B cell (primary cell): ENCODE data around the gene ZBTB5. TPM values are rescaled to one million over a fixed set of nuclear protein-coding genes. Genes with fewer than 3 reads are reported as not detected.
"Not testable (repeated sequence)": the region's sequence is repeated elsewhere in the genome, so short reads cannot be mapped to it uniquely, and the experiment has no call there.

Experiments used
- ATAC-seq: fragments of 200-7000 bp; cut with Tn5 transposase; one replicate; pipeline ENCODE4 v1.10.0; 2021; ENCODE audit warnings: low read depth, mild to moderate bottlenecking, moderate number of reproducible peaks, moderate library complexity
- CTCF ChIA-PET: fragments of 350-600 bp; sonication (Branson Sonifier 250); formaldehyde crosslinking; loops from one replicate; lab custom pipeline; 2021; ENCODE audit warnings: antibody characterized with exemption, inconsistent platforms; lab: Charles Lee
- POLR2A ChIA-PET: fragments of 350-600 bp; sonication (Branson Sonifier 250); formaldehyde crosslinking; loops from one replicate; lab custom pipeline; 2021; ENCODE audit warnings: antibody characterized with exemption; lab: Charles Lee
- DNase-seq: peaks from one replicate; pipeline ENCODE4 v3.0.0; 2013
- H2AFZ ChIP-seq: 2 replicates; pipeline ENCODE4 v1.6.1; 2012; ENCODE audit warnings: mild to moderate bottlenecking, low read depth, low read length; ENCODE audit not compliant: insufficient read depth, poor library complexity, severe bottlenecking
- H3K27ac ChIP-seq, 2 donors: 1 replicate in 1 of 2; 2 replicates in 1 of 2; pipeline ENCODE4 v1.5.1; 2012 to 2013; ENCODE audit warnings: low read length in 2 of 2, mild to moderate bottlenecking in 2 of 2, moderate library complexity in 1 of 2
- H3K27me3 ChIP-seq, 4 experiments: fragments of 200-600 bp in 1 of 4; sonication (generic) in 1 of 4; replicated peaks in 1 of 4; 1 replicate in 2 of 4; 2 replicates in 2 of 4; pipeline versions ENCODE4 v1.6.1 to v1.7.0; 2013 to 2016; ENCODE audit warnings: low read length in 3 of 4, mild to moderate bottlenecking in 2 of 4, mixed read lengths in 1 of 4, moderate library complexity in 1 of 4; ENCODE audit not compliant: insufficient read depth in 4 of 4, control insufficient read depth in 3 of 4; ENCODE audit errors: control extremely low read depth in 1 of 4
- H3K36me3 ChIP-seq, 2 experiments: replicated peaks in 1 of 2; 1 replicate in 1 of 2; 2 replicates in 1 of 2; pipeline versions ENCODE4 v1.6.1 to v1.7.1; 2013; ENCODE audit warnings: low read length in 1 of 2; ENCODE audit not compliant: insufficient read depth in 2 of 2, control insufficient read depth in 1 of 2; ENCODE audit errors: control extremely low read depth in 1 of 2, extremely low read depth in 1 of 2
- H3K4me1 ChIP-seq, 2 donors: fragments of 200-600 bp in 1 of 2; sonication (generic) in 1 of 2; 1 replicate in 1 of 2; 2 replicates in 1 of 2; pipeline versions ENCODE4 v1.5.1 to v1.6.1; 2013 to 2017; ENCODE audit warnings: low read length in 2 of 2; ENCODE audit not compliant: control insufficient read depth in 2 of 2, insufficient read depth in 2 of 2
- H3K4me2 ChIP-seq: replicated peaks from 2 replicates; pipeline ENCODE3; 2012; ENCODE audit warnings: mild to moderate bottlenecking, low read depth, low read length; ENCODE audit not compliant: poor library complexity, severe bottlenecking
- H3K4me3 ChIP-seq, 5 experiments: fragments of 200-600 bp in 1 of 5; sonication (generic) in 1 of 5; 1 replicate in 3 of 5; 2 replicates in 2 of 5; pipeline versions ENCODE4 v1.5.1 to v1.7.0; 2011 to 2016; ENCODE audit warnings: low read length in 4 of 5, mild to moderate bottlenecking in 4 of 5, low read depth in 2 of 5, control low read depth in 1 of 5, moderate library complexity in 1 of 5; ENCODE audit not compliant: insufficient read depth in 1 of 5; ENCODE audit errors: control extremely low read depth in 1 of 5, extremely low read depth in 1 of 5
- H3K79me2 ChIP-seq: fragments of 200-600 bp; sonication (generic); one replicate; pipeline ENCODE4 v1.6.0; 2016; ENCODE audit warnings: low read length; ENCODE audit not compliant: control insufficient read depth, insufficient read depth
- H3K9ac ChIP-seq: fragments of 200-600 bp; sonication (generic); 2 replicates; pipeline ENCODE4 v1.6.1; 2017; ENCODE audit warnings: mild to moderate bottlenecking, low read length, moderate library complexity
- H3K9me3 ChIP-seq, 3 donors: one replicate each; pipeline versions ENCODE4 v1.6.1 to v1.7.1; 2013; ENCODE audit warnings: low read length in 2 of 3; ENCODE audit not compliant: control insufficient read depth in 2 of 3, insufficient read depth in 1 of 3; ENCODE audit errors: control extremely low read depth in 1 of 3
- H4K20me1 ChIP-seq: 2 replicates; pipeline ENCODE4 v1.6.0; 2012; ENCODE audit warnings: mild to moderate bottlenecking, low read length; ENCODE audit not compliant: insufficient read depth, control insufficient read depth, poor library complexity, severe bottlenecking
- H3K27ac Mint-ChIP-seq: one replicate; pipeline ENCODE4 v1.8.0; 2021; ENCODE audit warnings: mixed read lengths
- H3K27me3 Mint-ChIP-seq: one replicate; pipeline ENCODE4 v1.8.0; 2021; ENCODE audit warnings: mixed read lengths
- H3K4me1 Mint-ChIP-seq: one replicate; pipeline ENCODE4 v1.8.0; 2021; ENCODE audit warnings: mixed read lengths
- H3K4me3 Mint-ChIP-seq: one replicate; pipeline ENCODE4 v1.8.0; 2021; ENCODE audit warnings: mixed read lengths
- H3K9me3 Mint-ChIP-seq: one replicate; pipeline ENCODE4 v1.8.0; 2022; ENCODE audit warnings: mixed read lengths; ENCODE audit not compliant: insufficient read depth
- CTCF ChIP-seq: fragments of 200-600 bp; IDR thresholded peaks from one replicate; pipeline ENCODE4 v1.8.0; 2022; ENCODE audit warnings: antibody characterized with exemption, mild to moderate bottlenecking
- EZH2 ChIP-seq: IDR thresholded peaks from 2 replicates; pipeline ENCODE4 v1.6.1; 2012; ENCODE audit warnings: borderline replicate concordance, low read depth, mild to moderate bottlenecking, moderate library complexity, low read length; ENCODE audit not compliant: insufficient read depth, poor library complexity, severe bottlenecking
- WGBS: methylation state at CpG from one replicate; pipeline ENCODE4 v1.1.5; 2013; ENCODE audit warnings: missing lambda C conversion rate; ENCODE audit not compliant: insufficient coverage; 5-methylcytosine and 5-hydroxymethylcytosine counted together
- intact Hi-C: fragments of 100-400 bp; cut with micrococcal nuclease; formaldehyde crosslinking; loops from one replicate; pipeline ENCODE4 v1.10.0; 2022
- polyA plus RNA-seq: library from polyadenylated mRNA; depleted of rRNA; stranded (reverse); fragments of >200 nt; gene quantifications from 2 replicates; pipeline ENCODE4 v1.2.3, GENCODE V29; 2012
- total RNA-seq, 2 donors: library from RNA; stranded (reverse); fragments of 120-200 nt in 1 of 2; gene quantifications; 1 replicate in 1 of 2; 2 replicates in 1 of 2; pipeline versions ENCODE4 v1.2.3 to v1.2.4, GENCODE V29; 2013 to 2022

Gene ZBTB5
- total and polyA plus RNA-seq, 2 donors (not counting 1 experiment from before 2014, with no cell fraction given), result 12.8 to 27.6 TPM

DNA sequence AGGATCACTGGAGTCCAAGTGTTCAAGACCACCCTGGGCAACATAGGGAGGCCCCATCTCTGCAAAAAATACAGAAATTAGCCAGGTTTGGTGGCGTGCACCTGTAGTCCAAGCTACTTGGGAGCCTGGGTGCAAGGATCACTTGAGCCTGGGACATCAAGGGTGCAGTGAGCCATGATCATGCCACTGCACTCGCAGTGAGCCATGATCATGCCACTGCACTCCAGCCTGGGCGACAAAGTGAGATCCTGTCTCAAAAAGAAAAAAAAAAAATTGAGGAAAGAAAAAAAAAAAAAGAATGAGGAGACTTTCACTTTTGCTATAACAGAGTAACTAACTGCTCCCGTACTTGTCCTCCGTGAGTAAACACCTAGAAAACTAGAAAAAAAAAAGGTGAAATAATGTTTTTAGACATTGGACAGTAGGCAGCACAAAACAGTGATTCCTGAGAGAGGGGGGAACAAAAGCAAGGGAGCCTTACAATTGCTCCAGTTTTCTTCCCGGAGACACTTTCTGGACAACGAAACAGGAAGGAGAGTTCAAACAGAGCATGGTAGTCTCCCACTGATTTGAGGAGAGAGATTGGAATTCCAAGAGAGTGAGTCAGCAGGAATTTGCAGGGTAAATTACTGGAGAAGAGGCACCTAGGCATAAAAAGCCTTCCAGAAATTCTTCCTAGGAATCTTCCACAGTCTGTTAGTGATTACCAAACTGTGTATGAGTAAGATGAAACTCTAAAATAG is 6.9 kb upstream of the ZBTB5 start:
- H3K27ac Mint-ChIP-seq, result no peak overlapping the region
- no peak for DNase-seq
- no peaks in the 10 kb centered on the region for H3K9me3 Mint-ChIP-seq
- Histone ChIP-seq H3K4me3 (peak overlapping the region in 4 of 5 experiments; percentile 11 to 47 (median 39)), H3K4me1 (peaks cover 0 to 7% of the 10 kb centered on the region in 2 donors), H3K4me2 (peak overlapping the region; percentile 55), H3K36me3 (no peaks in the 10 kb centered on the region), H3K79me2 (no peaks in the 10 kb centered on the region), H3K27me3 (no peaks in the 10 kb centered on the region), H3K9ac (peak overlapping the region; percentile 40), H3K9me3 (peaks cover 0 to 11% (median 5%) of the 10 kb centered on the region in 3 donors), H4K20me1 (no peaks in the 10 kb centered on the region), H3K27ac (no peak overlapping the region), H2AFZ (peak overlapping the region; percentile 57)
- peaks cover 10% of the 10 kb centered on the region for H3K4me1 Mint-ChIP-seq
- WGBS, result 28% methylated on average over 4 of the region's 7 CpGs
- POLR2A ChIA-PET, result interaction anchor here (1.0 kb wide), 1 partner anchor 90 kb away, joined by 9 read pairs; no protein-coding TSS in a partner anchor
- no peaks in the 10 kb centered on the region for H3K27me3 Mint-ChIP-seq
- CTCF ChIA-PET, result no interaction called here
- ATAC-seq, result no peak
- TF ChIP-seq EZH2 (no peak), CTCF (no peak)
- intact Hi-C loops, result no loop called here
- H3K4me3 Mint-ChIP-seq, result peak overlapping the region; percentile 65

DNA sequence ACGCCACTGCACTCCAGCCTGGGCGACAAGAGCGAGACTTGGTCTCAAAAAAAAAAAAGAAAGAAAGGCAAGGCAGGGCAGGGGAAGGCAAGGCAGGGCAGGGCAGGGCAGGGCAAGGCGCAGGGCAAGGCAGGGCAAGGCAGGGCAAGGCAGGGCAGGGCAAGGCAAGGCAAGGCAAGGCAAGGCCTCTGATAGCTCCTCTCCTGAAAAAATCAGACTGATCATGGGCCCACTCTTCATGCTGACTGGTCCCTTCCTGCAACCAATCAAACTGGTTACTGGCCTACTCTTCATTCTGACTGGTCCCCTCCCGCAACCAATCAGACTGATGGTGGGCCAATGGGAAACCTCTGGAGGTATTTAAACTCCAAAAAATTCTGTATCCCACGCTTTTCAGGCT is 3.4 kb upstream of the ZBTB5 start:
- Histone ChIP-seq H3K9me3 (no peaks in the 10 kb centered on the region), H3K4me3 (no peak overlapping the region), H3K27ac (no peak overlapping the region), H3K9ac (no peak overlapping the region), H3K36me3 (no peaks in the 10 kb centered on the region), H3K4me1 (peaks cover 15 to 22% of the 10 kb centered on the region in 2 donors), H4K20me1 (no peaks in the 10 kb centered on the region), H3K79me2 (peaks cover 14% of the 10 kb centered on the region), H3K27me3 (no peaks in the 10 kb centered on the region), H2AFZ (no peak overlapping the region), H3K4me2 (no peak overlapping the region)
- ChIA-PET POLR2A (interaction anchor here (0.7 kb wide), 2 partner anchors 129 to 131 kb away, joined by 4 to 6 read pairs; no protein-coding TSS in a partner anchor), CTCF (no interaction called here)
- 98% methylated on average over 6 of the region's 6 CpGs for WGBS
- H3K27me3 Mint-ChIP-seq, result no peaks in the 10 kb centered on the region
- intact Hi-C loops, result loop anchor here (5.0 to 10.0 kb wide), 3 partner anchors 109 to 1734 kb away; partner anchors contain the start of genes CREB3, FBXO10 and TLN1
- H3K4me1 Mint-ChIP-seq, result peaks cover 20% of the 10 kb centered on the region
- no peaks in the 10 kb centered on the region for H3K9me3 Mint-ChIP-seq
- ATAC-seq (no peak), DNase-seq (no peak)
- TF ChIP-seq EZH2, result no peak
- no peak for TF ChIP-seq CTCF
- H3K27ac Mint-ChIP-seq, result no peak overlapping the region
- no peak overlapping the region for H3K4me3 Mint-ChIP-seq

DNA sequence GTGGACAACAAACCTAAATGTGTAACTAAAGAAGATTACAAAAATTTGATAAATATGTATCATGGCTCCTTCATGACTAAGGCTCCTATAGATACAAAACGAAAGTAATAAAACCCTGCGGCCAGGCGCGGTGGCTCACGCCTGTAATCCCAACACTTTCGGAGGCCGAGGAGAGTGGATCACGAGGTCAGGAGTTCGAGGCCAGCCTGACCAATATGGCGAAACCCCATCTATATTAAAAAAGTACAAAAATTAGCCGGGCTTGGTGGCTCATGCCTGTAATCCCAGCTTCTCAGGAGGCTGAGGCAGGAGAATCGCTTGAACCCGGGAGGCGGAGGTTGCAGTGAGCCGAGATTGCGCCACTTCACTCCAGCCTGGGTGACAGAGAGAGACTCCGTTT is 2.3 kb upstream of the ZBTB5 start:
- H3K27ac Mint-ChIP-seq, H3K4me3 Mint-ChIP-seq, H3K9ac ChIP-seq, CTCF ChIA-PET, POLR2A ChIA-PET, H3K9me3 ChIP-seq, H3K27me3 ChIP-seq, H3K27me3 Mint-ChIP-seq, H4K20me1 ChIP-seq, DNase-seq, ATAC-seq, H3K36me3 ChIP-seq, H2AFZ ChIP-seq, H3K4me3 ChIP-seq, H3K27ac ChIP-seq, H3K9me3 Mint-ChIP-seq, H3K4me2 ChIP-seq: not testable (repeated sequence)
- H3K4me1 Mint-ChIP-seq, result peaks cover 31% of the 10 kb centered on the region
- intact Hi-C loops, result loop anchor here (5.0 to 10.0 kb wide), 3 partner anchors 110 to 1733 kb away; partner anchors contain the start of genes CREB3, FBXO10 and TLN1
- Histone ChIP-seq H3K4me1 (peaks cover 23 to 29% of the 10 kb centered on the region in 2 donors), H3K79me2 (peaks cover 25% of the 10 kb centered on the region)
- WGBS, result 96% methylated on average over 10 of the region's 17 CpGs
